Muscle of back (tissue), 10 donors: ENCODE measurements around the gene CCDC134. TPM values are rescaled to one million over a fixed set of nuclear protein-coding genes. Genes with fewer than 3 reads are reported as not detected.

Source experiments
- polyA plus RNA-seq, 10 donors: library from polyadenylated mRNA; unstranded; fragments of 120-200 nt; gene quantifications; one replicate each; pipeline ENCODE4 v1.2.1, GENCODE V29; 2013; ENCODE audit not compliant: insufficient read length in 10 of 10

CCDC134 gene
- polyA plus RNA-seq, 10 donors, result 7.1 to 10.6 (median 8.5) TPM

Other genes starting within 250 kb of the CCDC134 start
- 1 to 10 TPM; 2.4 to 5.8 (median 4.2) TPM for gene CSDC2, start 239.7 kb upstream of the CCDC134 start, polyA plus RNA-seq
- gene PMM1, start 210.8 kb upstream of the CCDC134 start, polyA plus RNA-seq, result 10 to 100 TPM; 19.5 to 28.8 (median 23.6) TPM
- 10 to 100 TPM; 16.4 to 29.0 (median 20.6) TPM for gene DESI1, start 179.6 kb upstream of the CCDC134 start, polyA plus RNA-seq
- gene XRCC6, start 179.4 kb upstream of the CCDC134 start, polyA plus RNA-seq, result 100 to 1,000 TPM; 193 to 254 (median 220) TPM
- gene SNU13, start 111.8 kb upstream of the CCDC134 start, polyA plus RNA-seq, result 100 to 1,000 TPM in 8 of 10 donors, 10 to 100 TPM in 2; 93.9 to 128 (median 111) TPM
- 1 to 10 TPM in 7 of 10 donors, under 1 TPM in 3; 0.54 to 3.1 (median 1.3) TPM for gene MEI1, start 101.2 kb upstream of the CCDC134 start, polyA plus RNA-seq
- gene SREBF2, start 32.4 kb downstream of the CCDC134 start, polyA plus RNA-seq, result 100 to 1,000 TPM in 1 of 10 donors, 10 to 100 TPM in 9; 60.8 to 102 (median 78.3) TPM
- gene SHISA8, start 114.4 kb downstream of the CCDC134 start, polyA plus RNA-seq, result under 1 TPM in 3 of 10 donors, not detected in 7; 0.12 to 0.28 (median 0.14) TPM
- 1 to 10 TPM in 8 of 10 donors, under 1 TPM in 2; 0.70 to 2.3 (median 1.4) TPM for gene TNFRSF13C, start 126.1 kb downstream of the CCDC134 start, polyA plus RNA-seq
- 1 to 10 TPM; 4.3 to 9.7 (median 6.0) TPM for gene CENPM, start 146.5 kb downstream of the CCDC134 start, polyA plus RNA-seq
- 1 to 10 TPM in 6 of 10 donors, under 1 TPM in 4; 0.68 to 2.9 (median 1.1) TPM for gene SEPTIN3, start 168.8 kb downstream of the CCDC134 start, polyA plus RNA-seq
- gene WBP2NL, start 198.1 kb downstream of the CCDC134 start, polyA plus RNA-seq, result 1 to 10 TPM in 7 of 10 donors, under 1 TPM in 3; 0.48 to 2.4 (median 1.2) TPM